ENCODE results near the gene RNASE13. TPM values are rescaled to one million over a fixed set of nuclear protein-coding genes. Genes with fewer than 3 reads are reported as not detected.

The RNASE13 gene
- total RNA-seq, 1 experiment from 2014 or later, result not detected

GRCh38 chr14:21081521-21082142 lies 47.0 kb upstream of the RNASE13 start:
- BruUV-seq (replicated peaks), result no TSS peak
- H3K36me3 Mint-ChIP-seq (ENCODE audit: insufficient read depth, unreplicated experiment), result peaks cover 5% of the 10 kb centered on the region
- TF ChIP-seq CTCF (IDR thresholded peaks at IDR 0.05; ENCODE audit: insufficient read depth in 1 of 2, low read depth in 1 of 2, low read length in 1 of 2, severe bottlenecking in 1 of 2, unreplicated experiment in 1 of 2), result no peak
- H3K27ac Mint-ChIP-seq (ENCODE audit: unreplicated experiment), result no peak overlapping the region
- H3K4me1 Mint-ChIP-seq (ENCODE audit: low read depth, unreplicated experiment), result peaks cover 8% of the 10 kb centered on the region
- no peak overlapping the region for H3K4me3 ChIP-seq (ENCODE audit: low read depth, low read length)
- H3K9me3 ChIP-seq, result no peaks in the 10 kb centered on the region
- H3K36me3 ChIP-seq (ENCODE audit: control insufficient read depth, insufficient read depth, low read length), result no peaks in the 10 kb centered on the region; the same call in 1 of the 2 replicates
- no peak overlapping the region for H3K4me3 Mint-ChIP-seq (ENCODE audit: unreplicated experiment)
- no peaks in the 10 kb centered on the region for H3K27me3 ChIP-seq (replicated peaks; ENCODE audit: control insufficient read depth, insufficient read depth, low read length)
- no peaks in the 10 kb centered on the region for H3K9me3 Mint-ChIP-seq (ENCODE audit: unreplicated experiment)
- CTCF ChIA-PET, result no interaction called here
- intact Hi-C loops (cut with micrococcal nuclease; ENCODE audit: unreplicated experiment), result no loop called here
- H3K27me3 Mint-ChIP-seq (ENCODE audit: insufficient read depth, unreplicated experiment), result no peaks in the 10 kb centered on the region
- POLR2A ChIA-PET, result no interaction called here
- no peak for DNase-seq
- no peaks in the 10 kb centered on the region; the same call in 1 of the 2 replicates for H3K4me1 ChIP-seq

GRCh38 chr14:21078726-21079125 lies 44.1 kb upstream of the RNASE13 start:
- Histone ChIP-seq H3K9me3 (no peaks in the 10 kb centered on the region), H3K4me3 (ENCODE audit: low read depth, low read length) (no peak overlapping the region), H3K27me3 (replicated peaks; ENCODE audit: control insufficient read depth, insufficient read depth, low read length) (no peaks in the 10 kb centered on the region), H3K4me1 (no peaks in the 10 kb centered on the region), H3K36me3 (ENCODE audit: control insufficient read depth, insufficient read depth, low read length) (no peaks in the 10 kb centered on the region; the same call in 1 of the 2 replicates)
- H3K9me3 Mint-ChIP-seq (ENCODE audit: unreplicated experiment), result no peaks in the 10 kb centered on the region
- no peak overlapping the region for H3K27ac Mint-ChIP-seq (ENCODE audit: unreplicated experiment)
- no peaks in the 10 kb centered on the region for H3K36me3 Mint-ChIP-seq (ENCODE audit: insufficient read depth, unreplicated experiment)
- ChIA-PET POLR2A (no interaction called here), CTCF (no interaction called here)
- TF ChIP-seq CTCF (IDR thresholded peaks at IDR 0.05; ENCODE audit: insufficient read depth in 1 of 2, low read depth in 1 of 2, low read length in 1 of 2, severe bottlenecking in 1 of 2, unreplicated experiment in 1 of 2), result no peak
- no peak for DNase-seq
- H3K4me1 Mint-ChIP-seq (ENCODE audit: low read depth, unreplicated experiment), result no peaks in the 10 kb centered on the region
- H3K4me3 Mint-ChIP-seq (ENCODE audit: unreplicated experiment), result no peak overlapping the region
- intact Hi-C loops (cut with micrococcal nuclease; ENCODE audit: unreplicated experiment), result no loop called here
- BruUV-seq (replicated peaks), result no TSS peak
- no peaks in the 10 kb centered on the region for H3K27me3 Mint-ChIP-seq (ENCODE audit: insufficient read depth, unreplicated experiment)

GRCh38 chr14:21078287-21078686 lies 43.7 kb upstream of the RNASE13 start:
- Histone ChIP-seq H3K9me3 (no peaks in the 10 kb centered on the region), H3K36me3 (ENCODE audit: control insufficient read depth, insufficient read depth, low read length) (no peaks in the 10 kb centered on the region; the same call in 1 of the 2 replicates), H3K4me1 (no peaks in the 10 kb centered on the region), H3K4me3 (ENCODE audit: low read depth, low read length) (no peak overlapping the region), H3K27me3 (replicated peaks; ENCODE audit: control insufficient read depth, insufficient read depth, low read length) (no peaks in the 10 kb centered on the region)
- ChIA-PET CTCF (no interaction called here), POLR2A (no interaction called here)
- no peak for DNase-seq
- BruUV-seq (replicated peaks), result no TSS peak
- H3K4me3 Mint-ChIP-seq (ENCODE audit: unreplicated experiment), result no peak overlapping the region
- no peak for TF ChIP-seq CTCF (IDR thresholded peaks at IDR 0.05; ENCODE audit: insufficient read depth in 1 of 2, low read depth in 1 of 2, low read length in 1 of 2, severe bottlenecking in 1 of 2, unreplicated experiment in 1 of 2)
- no peaks in the 10 kb centered on the region for H3K27me3 Mint-ChIP-seq (ENCODE audit: insufficient read depth, unreplicated experiment)
- intact Hi-C loops (cut with micrococcal nuclease; ENCODE audit: unreplicated experiment), result no loop called here
- no peaks in the 10 kb centered on the region for H3K9me3 Mint-ChIP-seq (ENCODE audit: unreplicated experiment)
- H3K4me1 Mint-ChIP-seq (ENCODE audit: low read depth, unreplicated experiment), result no peaks in the 10 kb centered on the region
- H3K36me3 Mint-ChIP-seq (ENCODE audit: insufficient read depth, unreplicated experiment), result no peaks in the 10 kb centered on the region
- no peak overlapping the region for H3K27ac Mint-ChIP-seq (ENCODE audit: unreplicated experiment)

Measured in Caco-2 (cell line).